Measurements from ENCODE around the gene PLPP2.

Gene PLPP2

GRCh38 chr19:245457-245856 lies 45.7 kb downstream of the PLPP2 start:
- Histone ChIP-seq H3K27ac (no peak overlapping the region), H3K4me1 (ENCODE audit: low read depth, poor library complexity, severe bottlenecking) (no peaks in the 10 kb centered on the region), H3K27me3 (ENCODE audit: insufficient read depth, low read depth) (no peaks in the 10 kb centered on the region), H4K20me1 (ENCODE audit: insufficient read depth) (no peaks in the 10 kb centered on the region), H3K9ac (no peak overlapping the region), H3K4me2 (no peak overlapping the region), H3K4me3 (IDR thresholded peaks at IDR 0.05; ENCODE audit: insufficient read depth, low read depth, low read length) (no peak overlapping the region), H2AFZ (ENCODE audit: low read depth) (no peak overlapping the region), H3K79me2 (ENCODE audit: insufficient read depth, low read depth) (no peaks in the 10 kb centered on the region), H3K36me3 (ENCODE audit: insufficient read depth) (no peaks in the 10 kb centered on the region)
- TF ChIP-seq, protein P1, sequence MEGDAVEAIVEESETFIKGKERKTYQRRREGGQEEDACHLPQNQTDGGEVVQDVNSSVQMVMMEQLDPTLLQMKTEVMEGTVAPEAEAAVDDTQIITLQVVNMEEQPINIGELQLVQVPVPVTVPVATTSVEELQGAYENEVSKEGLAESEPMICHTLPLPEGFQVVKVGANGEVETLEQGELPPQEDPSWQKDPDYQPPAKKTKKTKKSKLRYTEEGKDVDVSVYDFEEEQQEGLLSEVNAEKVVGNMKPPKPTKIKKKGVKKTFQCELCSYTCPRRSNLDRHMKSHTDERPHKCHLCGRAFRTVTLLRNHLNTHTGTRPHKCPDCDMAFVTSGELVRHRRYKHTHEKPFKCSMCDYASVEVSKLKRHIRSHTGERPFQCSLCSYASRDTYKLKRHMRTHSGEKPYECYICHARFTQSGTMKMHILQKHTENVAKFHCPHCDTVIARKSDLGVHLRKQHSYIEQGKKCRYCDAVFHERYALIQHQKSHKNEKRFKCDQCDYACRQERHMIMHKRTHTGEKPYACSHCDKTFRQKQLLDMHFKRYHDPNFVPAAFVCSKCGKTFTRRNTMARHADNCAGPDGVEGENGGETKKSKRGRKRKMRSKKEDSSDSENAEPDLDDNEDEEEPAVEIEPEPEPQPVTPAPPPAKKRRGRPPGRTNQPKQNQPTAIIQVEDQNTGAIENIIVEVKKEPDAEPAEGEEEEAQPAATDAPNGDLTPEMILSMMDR (conservative IDR thresholded peaks at IDR 0.05; ENCODE audit: low read depth, low read length), result no peak
